ENCODE results near the gene CBR4.

- TF ChIP-seq POLR2AphosphoS5 (IDR thresholded peaks at IDR 0.05), result no peak
- TF ChIP-seq CTCF (IDR thresholded peaks at IDR 0.05), result no peak
Measured at GRCh38 chr4:169032883-169033645, 23.0 kb upstream of the CBR4 start.
